Smooth muscle cell (in vitro differentiated cells): ENCODE measurements around the gene FSD1L. TPM values are rescaled to one million over a fixed set of nuclear protein-coding genes. Genes with fewer than 3 reads are reported as not detected.

Experiments used
- DNase-seq: peaks from one replicate; lab custom pipeline; 2025; ENCODE audit not compliant: unreplicated experiment; lab: John Stamatoyannopoulos, UW
- H2AFZ ChIP-seq: fragments of 200-600 bp; sonication (generic); 2 replicates; pipeline ENCODE4 v1.6.0; 2016; ENCODE audit warnings: antibody characterized with exemption, low read depth, mild to moderate bottlenecking
- H3F3A ChIP-seq: fragments of 200-600 bp; sonication (generic); 2 replicates; pipeline ENCODE4 v1.6.0; 2017; ENCODE audit warnings: antibody characterized with exemption, low read depth
- H3K27ac ChIP-seq: fragments of 200-600 bp; sonication (generic); 2 replicates; pipeline ENCODE4 v1.5.1; 2016; ENCODE audit warnings: low read depth, mild to moderate bottlenecking
- H3K27me3 ChIP-seq: fragments of 200-600 bp; sonication (generic); 2 replicates; pipeline ENCODE4 v1.6.1; 2016; ENCODE audit warnings: low read depth, mild to moderate bottlenecking
- H3K36me3 ChIP-seq: fragments of 200-600 bp; sonication (generic); 2 replicates; pipeline ENCODE4 v1.5.1; 2016; ENCODE audit warnings: low read depth
- H3K4me1 ChIP-seq: fragments of 200-600 bp; sonication (generic); 2 replicates; pipeline ENCODE4 v1.5.1; 2016; ENCODE audit warnings: low read depth
- H3K4me2 ChIP-seq: fragments of 200-600 bp; sonication (generic); 2 replicates; pipeline ENCODE4 v1.6.0; 2016; ENCODE audit warnings: mild to moderate bottlenecking
- H3K4me3 ChIP-seq: fragments of 200-600 bp; sonication (generic); 2 replicates; pipeline ENCODE4 v1.5.1; 2016; ENCODE audit warnings: mild to moderate bottlenecking
- H3K79me2 ChIP-seq: fragments of 200-600 bp; sonication (generic); 2 replicates; pipeline ENCODE4 v1.6.0; 2016; ENCODE audit warnings: low read depth, mild to moderate bottlenecking
- H3K9ac ChIP-seq: fragments of 200-600 bp; sonication (generic); 2 replicates; pipeline ENCODE4 v1.6.0; 2016; ENCODE audit warnings: low read depth
- H3K9me3 ChIP-seq: fragments of 200-600 bp; sonication (generic); replicated peaks from 2 replicates; pipeline ENCODE4 v1.5.1; 2016; ENCODE audit warnings: low read depth
- H4K20me1 ChIP-seq: fragments of 200-600 bp; sonication (generic); 2 replicates; pipeline ENCODE4 v1.6.0; 2016; ENCODE audit warnings: low read depth
- CTCF ChIP-seq: fragments of 200-600 bp; sonication (generic); IDR thresholded peaks from 2 replicates; pipeline ENCODE4 v1.5.1; 2017; ENCODE audit warnings: borderline replicate concordance, mild to moderate bottlenecking, antibody characterized with exemption; ENCODE audit not compliant: insufficient read depth, poor library complexity, severe bottlenecking
- WGBS: methylation state at CpG from one replicate; pipeline ENCODE4 v1.1.7; 2016; ENCODE audit warnings: low lambda C conversion rate; 5-methylcytosine and 5-hydroxymethylcytosine counted together
- polyA plus RNA-seq: library from polyadenylated mRNA; unstranded; fragments of >200 nt; fragmentation: Nextera tagmentation; extraction: Ambion mirVana; gene quantifications from 2 replicates; pipeline ENCODE4 v1.2.1, GENCODE V29; 2016
- total RNA-seq: library from RNA; depleted of rRNA; stranded (reverse); fragments of >200 nt; gene quantifications from 2 replicates; pipeline ENCODE4 v1.2.3, GENCODE V29; 2014

FSD1L gene
- total and polyA plus RNA-seq, 2 experiments from 2014 or later, result 1.0 to 7.5 TPM

GRCh38 chr9:105593145-105593544, 145.3 kb downstream of the FSD1L start:
- 93% methylated on average over 3 of the region's 3 CpGs for WGBS
- peaks cover 11% of the 10 kb centered on the region for H3K36me3 ChIP-seq

More at GRCh38 chr9:105593145-105593544, 145.3 kb downstream of the FSD1L start:
- H4K20me1 ChIP-seq, result no peaks in the 10 kb centered on the region
- H3K4me3 ChIP-seq, result no peak overlapping the region
- no peak overlapping the region for H2AFZ ChIP-seq
- no peaks in the 10 kb centered on the region for H3K4me1 ChIP-seq
- H3K79me2 ChIP-seq, result no peaks in the 10 kb centered on the region
- DNase-seq, result no peak
- no peaks in the 10 kb centered on the region for H3F3A ChIP-seq
- H3K9me3 ChIP-seq, result no peaks in the 10 kb centered on the region
- H3K4me2 ChIP-seq, result no peak overlapping the region
- no peak for TF ChIP-seq CTCF
- no peaks in the 10 kb centered on the region for H3K27me3 ChIP-seq
- H3K27ac ChIP-seq, result no peak overlapping the region
- no peak overlapping the region for H3K9ac ChIP-seq

Other genes starting within 250 kb of the FSD1L start
- 22.2 and 27.8 TPM in 2 replicates for gene SLC44A1, start 203.4 kb upstream of the FSD1L start, total RNA-seq
- 10.0 and 14.0 TPM in 2 replicates for gene SLC44A1, start 203.4 kb upstream of the FSD1L start, polyA plus RNA-seq
- gene FKTN, start 110.1 kb downstream of the FSD1L start, total RNA-seq, result 11.7 and 16.4 TPM in 2 replicates
- gene FKTN, start 110.1 kb downstream of the FSD1L start, polyA plus RNA-seq, result 5.1 and 6.2 TPM in 2 replicates
- 0.49 TPM in 1 of 2 replicates, not detected in the other for gene TAL2, start 214.4 kb downstream of the FSD1L start, total RNA-seq
- gene TAL2, start 214.4 kb downstream of the FSD1L start, polyA plus RNA-seq, result 0.39 and 0.59 TPM in 2 replicates
- 22.9 and 28.4 TPM in 2 replicates for gene TMEM38B, start 246.5 kb downstream of the FSD1L start, total RNA-seq
- 15.9 and 18.7 TPM in 2 replicates for gene TMEM38B, start 246.5 kb downstream of the FSD1L start, polyA plus RNA-seq